Measurements from ENCODE around the gene SCARB1.
"Not testable (repeated sequence)": the region's sequence is repeated elsewhere in the genome, so short reads cannot be mapped to it uniquely, and the experiment has no call there.

SCARB1 gene

GRCh38 chr12:124863416-124864325 is at the start of gene SCARB1:
Gene SCARB1, minus strand, starts transcription at chr12:124863864. Its CDS starts 144 bp downstream, at chr12:124863720.
- peak; percentile 55 to 66 for DNase-seq (ENCODE audit: low read depth in 2 of 2)

- DNase-seq (ENCODE audit: low read depth in 2 of 2) = not testable (repeated sequence)
Observed at GRCh38 chr12:124912529-124913287, 49.0 kb upstream of the SCARB1 start.

- DNase-seq (ENCODE audit: low read depth in 2 of 2) = not testable (repeated sequence)
Observed at GRCh38 chr12:124911521-124911920, 47.9 kb upstream of the SCARB1 start.

GRCh38 chr12:124910561-124911478 is 47.2 kb upstream of the SCARB1 start:
- no peak for DNase-seq (ENCODE audit: low read depth in 2 of 2)

GRCh38 chr12:124909831-124910560 is 46.3 kb upstream of the SCARB1 start:
- no peak for DNase-seq (ENCODE audit: low read depth in 2 of 2)

GRCh38 chr12:124906606-124907261 is 43.1 kb upstream of the SCARB1 start:
- DNase-seq (ENCODE audit: low read depth in 2 of 2) = peak; percentile 82 to 93

GRCh38 chr12:124904306-124905098 is 40.8 kb upstream of the SCARB1 start:
- DNase-seq (ENCODE audit: low read depth in 2 of 2) = no peak

- no peak for DNase-seq (ENCODE audit: low read depth in 2 of 2)
Observed at GRCh38 chr12:124902916-124903315, 39.3 kb upstream of the SCARB1 start.

- DNase-seq (ENCODE audit: low read depth in 2 of 2) = no peak
Observed at GRCh38 chr12:124901003-124901402, 37.3 kb upstream of the SCARB1 start.

GRCh38 chr12:124900345-124900795 is 36.7 kb upstream of the SCARB1 start:
- not testable (repeated sequence) for DNase-seq (ENCODE audit: low read depth in 2 of 2)

GRCh38 chr12:124898923-124899294 is 35.2 kb upstream of the SCARB1 start:
- no peak for DNase-seq (ENCODE audit: low read depth in 2 of 2)

- DNase-seq (ENCODE audit: low read depth in 2 of 2) = peak; percentile 43 to 55
Observed at GRCh38 chr12:124898200-124898922, 34.7 kb upstream of the SCARB1 start.

- DNase-seq (ENCODE audit: low read depth in 2 of 2) = no peak
Observed at GRCh38 chr12:124896461-124896860, 32.8 kb upstream of the SCARB1 start.

GRCh38 chr12:124893792-124894516 is 30.3 kb upstream of the SCARB1 start:
- DNase-seq (ENCODE audit: low read depth in 2 of 2) = no peak

- DNase-seq (ENCODE audit: low read depth in 2 of 2) = no peak
Observed at GRCh38 chr12:124888260-124888659, 24.6 kb upstream of the SCARB1 start.

- not testable (repeated sequence) for DNase-seq (ENCODE audit: low read depth in 2 of 2)
Observed at GRCh38 chr12:124887766-124888165, 24.1 kb upstream of the SCARB1 start.

- no peak for DNase-seq (ENCODE audit: low read depth in 2 of 2)
Observed at GRCh38 chr12:124884587-124885438, 21.1 kb upstream of the SCARB1 start.
